NCI-H69 (cell line): ENCODE results near the gene TMEM94.

Source experiments
- DNase-seq: peaks from one replicate; lab custom pipeline; 2025; lab: John Stamatoyannopoulos, UW

TMEM94 gene

DNA sequence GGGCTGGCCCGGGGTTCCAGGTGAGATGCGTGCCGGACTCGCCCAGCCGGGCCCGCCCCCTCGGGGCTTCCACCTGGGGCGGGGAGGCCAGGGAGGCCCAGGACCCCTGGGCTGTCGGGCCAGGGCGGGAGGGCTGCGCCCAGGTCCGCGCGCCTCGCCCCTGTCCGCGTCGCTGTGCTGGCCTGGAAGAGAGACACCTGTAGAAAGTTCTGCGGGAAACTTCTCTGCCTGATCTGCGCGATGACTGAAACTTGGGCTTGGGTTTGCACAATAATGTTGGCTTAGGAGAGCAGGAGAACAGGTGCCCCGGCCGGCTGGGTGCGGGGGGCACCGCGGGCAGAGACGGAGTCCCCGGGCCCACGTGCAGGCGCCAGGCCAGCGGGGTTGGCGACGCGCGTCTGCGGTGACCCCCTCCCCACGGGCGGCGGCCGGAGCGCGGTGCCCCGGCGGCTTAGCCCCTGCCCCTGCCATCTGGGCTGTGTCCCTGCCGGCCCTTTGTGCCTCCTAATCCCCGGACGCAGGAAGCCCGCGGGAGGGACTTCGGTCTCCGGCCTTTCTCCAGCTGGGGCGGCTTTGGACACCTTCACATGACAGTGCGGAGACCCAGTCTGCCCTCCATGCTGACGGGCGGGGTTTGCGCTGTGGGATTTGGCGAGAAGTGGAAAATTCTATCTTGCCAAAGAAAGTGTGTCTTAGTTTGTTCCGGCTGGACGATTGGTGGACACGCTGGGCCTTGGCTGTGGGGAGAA is 69.5 kb downstream of the TMEM94 start:
- DNase-seq = peak; percentile 63

DNA sequence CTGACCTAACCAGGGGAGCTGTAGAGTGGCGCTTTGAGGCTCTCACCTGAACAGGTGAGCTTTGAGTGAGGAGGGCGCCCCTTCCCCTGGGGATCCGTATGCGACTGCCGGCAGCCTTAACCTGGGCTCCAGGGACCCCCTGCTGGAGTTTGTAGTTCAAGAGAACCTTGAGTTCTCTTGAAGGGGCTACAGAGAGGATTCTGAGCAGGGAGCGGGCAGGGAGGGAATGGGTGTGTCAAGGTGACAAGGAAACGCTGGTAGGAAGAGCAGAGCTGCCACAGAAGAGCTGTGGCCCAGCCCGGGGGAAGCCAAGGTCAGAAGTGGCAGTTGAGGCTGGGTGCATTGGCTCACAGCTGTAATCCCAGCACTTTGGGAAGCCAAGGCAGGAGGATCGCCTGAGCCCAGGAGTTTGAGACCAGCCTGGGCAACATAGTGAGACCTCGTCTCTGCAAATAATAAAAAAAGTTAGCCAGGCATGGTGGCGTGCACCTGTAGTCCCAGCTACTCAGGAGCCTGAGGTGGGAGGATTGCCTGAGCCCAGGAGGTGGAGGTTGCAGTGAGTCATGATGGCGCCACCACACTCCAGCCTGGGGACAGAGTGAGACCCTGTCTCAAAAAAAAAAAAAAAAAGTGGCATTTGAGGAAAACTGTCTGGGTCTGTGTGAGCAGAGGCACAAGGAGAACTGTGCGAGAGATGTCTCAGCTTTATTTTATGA is 70.3 kb downstream of the TMEM94 start:
- peak; percentile 64 for DNase-seq

DNA sequence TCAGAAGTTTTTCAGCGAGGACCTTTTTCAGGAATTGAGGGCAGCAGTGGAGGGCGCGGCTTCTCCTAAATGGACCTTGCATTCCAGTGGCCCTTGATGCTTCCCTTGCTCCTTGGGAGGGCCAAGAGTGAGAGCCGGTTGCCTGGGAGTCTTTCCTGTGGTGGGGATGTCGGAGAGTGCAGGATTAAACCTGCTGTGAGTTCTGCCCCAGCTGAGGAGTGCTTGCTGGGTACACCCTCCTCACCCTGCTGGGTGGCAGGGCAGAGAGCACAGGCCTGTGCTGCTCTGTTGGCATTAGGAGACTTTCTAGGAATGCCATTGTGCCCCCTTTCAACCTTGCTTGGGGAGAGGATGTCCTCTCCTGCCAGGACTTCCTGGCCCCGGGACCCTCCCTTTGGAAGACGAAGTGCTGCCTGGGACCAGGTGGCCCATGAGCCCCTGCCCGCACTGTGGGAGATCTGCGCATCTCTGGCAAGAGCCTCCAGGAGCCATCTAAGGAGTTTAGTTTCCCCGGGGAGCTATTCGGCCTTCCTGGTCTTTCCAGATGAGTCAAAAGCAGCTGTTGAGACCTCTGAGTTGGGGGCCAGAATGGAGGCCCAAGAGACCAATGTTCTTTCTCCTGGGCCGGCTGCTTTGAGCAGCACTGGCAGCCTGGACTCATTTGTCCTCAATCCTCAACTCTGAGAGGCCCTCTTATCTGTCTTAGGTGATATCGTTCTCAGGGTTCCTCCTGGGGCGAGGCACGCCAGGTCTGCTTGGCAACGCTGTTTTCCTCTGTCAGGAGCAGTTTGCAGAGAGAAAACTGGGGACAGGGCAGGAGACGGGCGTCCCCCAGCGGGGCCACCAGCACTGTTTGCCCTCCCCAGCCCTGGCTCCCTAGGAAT is 74.6 kb downstream of the TMEM94 start:
- no peak for DNase-seq

DNA sequence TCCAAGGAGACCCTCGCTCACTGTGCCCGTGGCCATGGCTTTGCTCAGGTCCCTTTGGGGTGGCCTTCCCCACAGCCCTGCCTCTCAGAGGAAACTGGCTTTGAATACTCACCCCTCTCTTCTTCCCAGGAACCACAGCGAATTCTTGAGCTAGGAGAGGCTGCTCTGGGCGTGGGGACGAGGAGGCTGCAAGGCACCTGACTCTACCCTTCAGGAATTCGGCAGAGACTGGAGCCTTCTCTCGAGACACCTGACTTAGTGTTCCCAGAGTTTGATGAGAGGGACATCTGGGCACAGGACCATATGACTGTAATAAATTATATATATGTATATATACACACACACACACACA is 75.3 kb downstream of the TMEM94 start:
- DNase-seq = no peak

DNA sequence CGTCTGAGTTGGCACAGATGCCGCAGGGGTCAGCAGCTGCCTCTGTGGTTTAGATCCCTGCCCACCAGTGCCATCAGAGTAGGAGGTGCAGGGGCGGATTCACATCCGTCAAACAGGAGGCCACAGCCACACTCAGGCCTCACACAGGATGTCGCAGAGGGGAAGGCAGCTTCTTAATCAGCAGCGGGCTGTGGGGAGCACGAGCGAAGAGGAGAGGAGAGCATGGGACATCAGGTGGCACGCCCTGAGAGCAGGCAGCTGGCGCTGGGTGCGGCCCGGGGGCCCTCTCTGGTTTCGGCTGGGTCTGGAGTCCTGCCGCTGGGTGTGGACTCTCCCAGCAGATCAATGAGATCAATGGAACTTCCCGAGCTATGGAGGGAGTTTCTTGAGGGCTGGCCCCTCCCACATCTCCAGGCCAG is 78.7 kb downstream of the TMEM94 start:
- no peak for DNase-seq

- DNase-seq = no peak
Measured at GRCh38 chr17:75535871-75536270, 79.4 kb downstream of the TMEM94 start.

DNA sequence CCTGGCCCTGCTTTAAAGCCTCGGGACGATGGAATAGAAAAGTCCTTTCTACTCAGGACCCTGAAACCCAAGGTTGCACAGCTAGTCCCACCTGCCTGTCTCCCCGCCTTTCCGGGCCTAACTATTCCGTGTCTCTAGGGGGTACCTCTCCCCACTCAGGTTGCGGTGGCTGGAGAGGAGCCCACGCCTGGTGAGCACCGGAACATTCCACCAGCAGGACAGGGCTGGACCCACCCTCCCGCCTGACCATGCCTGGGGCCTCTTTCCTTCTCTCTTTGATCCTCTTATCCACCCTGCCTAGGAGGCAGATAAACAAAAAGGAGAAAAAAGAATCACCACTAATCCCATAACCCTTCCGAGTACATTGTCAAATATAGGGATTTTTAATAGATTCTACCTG is 79.9 kb downstream of the TMEM94 start:
- DNase-seq = no peak

GRCh38 chr17:75539967-75540729 is 83.7 kb downstream of the TMEM94 start:
- peak; percentile 32 for DNase-seq

GRCh38 chr17:75540923-75541503 is 84.6 kb downstream of the TMEM94 start:
- no peak for DNase-seq

DNA sequence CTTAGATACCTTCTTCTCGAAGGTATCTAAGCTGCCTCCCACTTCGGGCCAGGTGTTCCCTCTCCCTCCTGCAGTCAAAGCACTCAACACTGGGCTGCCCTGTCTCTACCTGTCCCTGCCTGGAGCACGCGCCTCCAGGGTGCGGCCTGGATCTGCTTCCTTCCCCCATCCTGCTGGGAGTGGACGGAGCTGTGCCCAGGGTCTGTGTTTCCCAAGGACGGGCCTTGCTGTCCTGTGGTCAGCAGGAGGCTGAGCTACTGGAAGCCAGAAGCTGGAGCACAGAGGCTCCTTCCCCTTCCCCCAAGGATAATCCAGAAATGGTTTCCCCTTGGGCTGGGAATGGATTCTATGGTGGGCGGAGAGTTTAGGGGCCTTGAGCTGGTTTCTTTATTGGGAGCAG is 85.8 kb downstream of the TMEM94 start:
- no peak for DNase-seq

DNA sequence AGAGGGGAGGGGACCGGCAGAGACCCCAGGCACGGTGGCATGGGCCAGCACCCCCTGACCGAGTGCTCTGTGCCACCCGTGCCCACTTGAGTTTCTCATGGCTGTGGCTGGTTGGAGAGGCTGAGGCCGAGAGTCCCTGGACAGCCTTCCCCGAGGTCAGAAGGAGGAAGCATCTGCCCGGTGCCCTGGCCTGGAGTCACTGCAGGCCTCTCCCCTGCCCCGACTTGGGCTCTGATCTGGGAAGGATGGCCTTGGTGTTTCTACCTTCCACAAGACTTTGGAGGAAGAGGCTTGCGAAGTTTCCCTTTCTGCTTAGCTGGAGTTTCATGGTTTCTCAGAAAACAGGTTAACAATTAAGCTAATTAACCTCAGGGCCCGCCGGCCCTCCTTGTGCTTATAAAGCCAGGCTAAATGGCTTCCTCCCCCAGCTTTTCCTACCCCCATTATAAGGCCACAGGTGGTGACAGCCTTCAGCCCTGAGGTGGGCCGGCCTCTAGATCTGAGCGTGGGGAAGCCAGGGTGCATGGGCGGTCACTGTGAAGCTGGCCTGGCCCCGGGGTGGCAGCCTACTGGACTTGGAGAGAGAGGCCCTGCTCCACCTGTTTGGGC is 86.4 kb downstream of the TMEM94 start:
- no peak for DNase-seq

DNA sequence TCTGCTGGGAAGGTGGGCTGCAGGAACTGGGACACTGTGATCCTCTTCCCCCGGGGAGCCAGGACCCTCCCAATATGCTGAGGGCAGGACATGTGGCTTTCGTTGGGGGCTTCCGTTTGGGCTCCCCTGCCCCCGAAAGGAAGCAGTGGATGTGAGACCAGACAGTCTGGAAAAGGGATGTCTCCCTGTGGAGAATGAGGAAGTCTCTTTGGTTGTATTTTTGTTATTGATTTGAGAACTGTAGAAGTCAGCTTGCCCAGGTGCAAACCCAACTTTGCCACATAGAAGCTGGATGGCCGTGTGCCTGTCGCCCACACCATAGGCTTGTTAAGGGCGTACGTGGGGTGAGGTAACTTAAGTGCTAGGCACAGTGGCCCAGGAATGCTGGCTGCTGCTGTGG is 87.8 kb downstream of the TMEM94 start:
- no peak for DNase-seq

DNA sequence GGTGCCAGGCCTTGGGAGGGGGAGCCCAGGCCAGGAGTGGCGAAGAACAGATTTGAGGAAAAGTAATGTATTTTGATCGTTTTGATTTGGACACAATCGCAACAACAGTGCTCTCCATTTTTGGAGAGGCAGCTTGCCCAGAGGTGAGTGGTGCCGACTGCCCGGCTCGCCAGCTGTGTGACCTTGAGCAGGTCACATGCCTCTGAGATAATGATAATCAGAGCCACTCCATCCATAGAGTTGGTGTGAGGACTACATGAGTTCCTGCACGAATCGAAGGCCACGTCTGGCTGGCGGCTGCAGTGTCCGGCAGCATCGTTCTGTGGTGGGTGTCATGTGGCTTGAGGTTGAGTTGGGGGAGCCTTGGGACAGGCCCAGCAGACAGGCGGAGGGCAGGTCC is 89.7 kb downstream of the TMEM94 start:
- DNase-seq = no peak

GRCh38 chr17:75547091-75547490 is 90.7 kb downstream of the TMEM94 start:
- DNase-seq = no peak

- DNase-seq = peak; percentile 51
Measured at GRCh38 chr17:75548813-75549212, 92.4 kb downstream of the TMEM94 start.
